Measurements from ENCODE around the gene VSIG10. TPM values are rescaled to one million over a fixed set of nuclear protein-coding genes. Genes with fewer than 3 reads are reported as not detected.

VSIG10 gene
- total RNA-seq, 1 experiment from 2014 or later: 97.4 TPM

DNA sequence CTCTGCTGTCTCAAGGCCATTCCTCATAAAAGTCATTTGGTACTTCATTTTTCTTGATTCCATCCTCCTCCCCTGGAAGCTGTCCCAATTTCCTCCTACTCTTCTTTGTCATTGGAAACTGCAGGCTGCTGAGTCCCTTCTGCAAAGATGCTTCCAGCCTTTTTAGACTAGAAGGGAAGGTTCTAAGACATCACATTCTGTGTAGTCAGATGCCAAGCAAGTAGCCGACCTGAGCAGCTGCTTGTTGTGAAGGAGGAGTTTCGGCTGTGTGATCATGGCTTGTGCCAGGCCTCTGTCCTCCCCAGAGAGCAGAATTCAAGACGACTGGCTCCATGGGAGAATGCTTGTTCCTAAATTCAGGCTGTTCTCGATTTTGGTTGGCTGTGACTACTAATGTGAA lies 78.6 kb downstream of the VSIG10 start:
- H3K4me1 ChIP-seq (ENCODE audit: insufficient read depth, low read length): no peaks in the 10 kb centered on the region
- no peak for TF ChIP-seq CTCF (conservative IDR thresholded peaks at IDR 0.05)

More for the DNA sequence above, 78.6 kb downstream of the VSIG10 start:
- Histone ChIP-seq H2BK5ac (ENCODE audit: insufficient read length, low read length) (no peak overlapping the region), H3K23me2 (ENCODE audit: insufficient read length, low read depth, low read length, poor library complexity, severe bottlenecking) (no peaks in the 10 kb centered on the region), H4K91ac (ENCODE audit: insufficient read length, low read depth, low read length) (no peak overlapping the region), H4K5ac (ENCODE audit: insufficient read length, low read depth, low read length) (no peak overlapping the region), H2BK20ac (ENCODE audit: low read depth, low read length, poor library complexity, severe bottlenecking) (no peak overlapping the region), H3K14ac (ENCODE audit: insufficient read depth, low read length) (no peak overlapping the region), H3K18ac (ENCODE audit: insufficient read length, low read depth, low read length) (no peak overlapping the region), H3T11ph (ENCODE audit: low read length) (no peak overlapping the region), H2BK12ac (ENCODE audit: insufficient read length, low read depth, low read length) (no peak overlapping the region), H2BK15ac (ENCODE audit: low read depth, low read length) (no peak overlapping the region), H3K9ac (ENCODE audit: extremely low read depth, insufficient read length, low read length) (no peak overlapping the region), H2AFZ (ENCODE audit: low read length) (no peak overlapping the region), H2BK120ac (ENCODE audit: low read depth, low read length, poor library complexity, severe bottlenecking) (no peak overlapping the region), H3K79me2 (ENCODE audit: insufficient read depth, low read length) (no peaks in the 10 kb centered on the region), H3K9me3 (ENCODE audit: control insufficient read depth, low read depth, low read length) (no peaks in the 10 kb centered on the region), H2AK5ac (ENCODE audit: insufficient read length, low read length) (no peak overlapping the region), H3K4me2 (ENCODE audit: insufficient read depth, insufficient read length, low read length) (no peak overlapping the region), H4K8ac (replicated peaks; ENCODE audit: insufficient read length, low read depth, low read length) (no peak overlapping the region), H3K56ac (ENCODE audit: insufficient read length, low read depth, low read length) (no peak overlapping the region), H3K27ac (ENCODE audit: insufficient read length, low read depth, low read length) (no peak overlapping the region), H3K79me1 (ENCODE audit: insufficient read depth, low read depth, low read length, poor library complexity, severe bottlenecking) (no peaks in the 10 kb centered on the region), H3K27me3 (ENCODE audit: insufficient read depth, low read length) (no peaks in the 10 kb centered on the region), H4K20me1 (ENCODE audit: control insufficient read depth, insufficient read depth, insufficient read length) (no peaks in the 10 kb centered on the region), H3K4ac (ENCODE audit: low read depth, low read length) (no peak overlapping the region), H3K23ac (ENCODE audit: insufficient read length, low read depth, low read length) (no peak overlapping the region)
- no CpG with 5 or more reads among the region's 4 CpGs for WGBS (ENCODE audit: extremely low coverage, insufficient read length, low lambda C conversion rate)
- H3K36me3 Mint-ChIP-seq (ENCODE audit: insufficient read depth in 1 of 3, low read depth in 3 of 3): peaks cover 56 to 91% (median 79%) of the 10 kb centered on the region in 3 experiments; a peak in 6 of 7 replicates
- H3K9me3 Mint-ChIP-seq: no peaks in the 10 kb centered on the region
- no peak for DNase-seq
- no peak overlapping the region for H3K4me3 Mint-ChIP-seq
- H3K4me1 Mint-ChIP-seq: peaks cover 0 to 4% of the 10 kb centered on the region in 2 experiments; a peak in 1 of 4 replicates
- no peak overlapping the region for H3K27ac Mint-ChIP-seq
- no peaks in the 10 kb centered on the region for H3K27me3 Mint-ChIP-seq (ENCODE audit: low read depth)

All from H9 (cell line).